ENCODE data around the gene RFFL.

DNA sequence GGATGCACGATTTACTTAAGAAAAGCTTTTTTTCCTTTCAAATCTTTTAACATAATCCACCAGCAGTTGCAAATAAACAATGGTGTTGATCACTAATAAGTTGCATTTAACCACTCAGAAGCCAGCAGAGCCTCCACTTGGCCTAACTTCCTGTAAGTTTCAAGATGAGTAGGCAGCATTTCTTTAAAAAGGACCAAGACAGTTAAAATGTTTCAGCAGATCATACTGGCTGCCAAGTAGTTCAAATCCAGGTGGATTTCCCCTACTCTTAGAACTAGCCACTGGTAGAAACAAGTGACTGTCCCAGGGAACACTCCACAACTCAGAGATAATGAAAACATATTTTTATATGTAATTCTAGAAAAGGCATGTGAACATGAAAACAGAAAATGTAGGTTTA lies 17.0 kb upstream of the RFFL start:
- TF ChIP-seq, protein P1, sequence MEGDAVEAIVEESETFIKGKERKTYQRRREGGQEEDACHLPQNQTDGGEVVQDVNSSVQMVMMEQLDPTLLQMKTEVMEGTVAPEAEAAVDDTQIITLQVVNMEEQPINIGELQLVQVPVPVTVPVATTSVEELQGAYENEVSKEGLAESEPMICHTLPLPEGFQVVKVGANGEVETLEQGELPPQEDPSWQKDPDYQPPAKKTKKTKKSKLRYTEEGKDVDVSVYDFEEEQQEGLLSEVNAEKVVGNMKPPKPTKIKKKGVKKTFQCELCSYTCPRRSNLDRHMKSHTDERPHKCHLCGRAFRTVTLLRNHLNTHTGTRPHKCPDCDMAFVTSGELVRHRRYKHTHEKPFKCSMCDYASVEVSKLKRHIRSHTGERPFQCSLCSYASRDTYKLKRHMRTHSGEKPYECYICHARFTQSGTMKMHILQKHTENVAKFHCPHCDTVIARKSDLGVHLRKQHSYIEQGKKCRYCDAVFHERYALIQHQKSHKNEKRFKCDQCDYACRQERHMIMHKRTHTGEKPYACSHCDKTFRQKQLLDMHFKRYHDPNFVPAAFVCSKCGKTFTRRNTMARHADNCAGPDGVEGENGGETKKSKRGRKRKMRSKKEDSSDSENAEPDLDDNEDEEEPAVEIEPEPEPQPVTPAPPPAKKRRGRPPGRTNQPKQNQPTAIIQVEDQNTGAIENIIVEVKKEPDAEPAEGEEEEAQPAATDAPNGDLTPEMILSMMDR (IDR thresholded peaks at IDR 0.05; ENCODE audit: low read depth, low read length, poor library complexity, severe bottlenecking), result no peak
- no peak for TF ChIP-seq EZH2phosphoT487 (IDR thresholded peaks at IDR 0.05; ENCODE audit: borderline replicate concordance, low read length)
